Measurements from ENCODE around the gene KCNJ12. TPM values are rescaled to one million over a fixed set of nuclear protein-coding genes. Genes with fewer than 3 reads are reported as not detected.

The KCNJ12 gene
- 0.20 and 0.31 TPM in 2 replicates for polyA plus RNA-seq

GRCh38 chr17:21376081-21376758 lies at the start of gene KCNJ12:
Gene KCNJ12, plus strand, starts transcription at chr17:21376357. Its CDS starts 38,986 bp downstream, at chr17:21415343.

Other genes starting within 250 kb of the KCNJ12 start
- 45.6 and 80.2 TPM in 2 replicates for gene DHRS7B, start 249.4 kb upstream of the KCNJ12 start, polyA plus RNA-seq
- 34.2 and 35.8 TPM in 2 replicates for gene TMEM11, start 162.2 kb upstream of the KCNJ12 start, polyA plus RNA-seq
- gene NATD1, start 122.9 kb upstream of the KCNJ12 start, polyA plus RNA-seq: 0.12 TPM in 1 of 2 replicates, not detected in the other
- gene MAP2K3, start 91.6 kb upstream of the KCNJ12 start, polyA plus RNA-seq: 0.15 and 2.8 TPM in 2 replicates